Kidney (tissue), 14 donors: Measurements from ENCODE around the gene FAM168B. TPM values are rescaled to one million over a fixed set of nuclear protein-coding genes. Genes with fewer than 3 reads are reported as not detected.

Source experiments
- DNase-seq, 5 donors: peaks; one replicate each; pipeline ENCODE4 v3.0.0-alpha.2; 2013 to 2020
- FAIRE-seq: peaks from 2 replicates; lab custom pipeline; 2012; peaks lifted over from hg19 to GRCh38; lab: Jason Lieb, UNC
- H3K27ac ChIP-seq, 2 donors: one replicate each; pipeline ENCODE4 v1.7.0; 2013; ENCODE audit warnings: low read depth in 2 of 2, low read length in 2 of 2, inconsistent platforms in 1 of 2
- H3K27me3 ChIP-seq: one replicate; pipeline ENCODE4 v1.7.1; 2013; ENCODE audit warnings: low read length, inconsistent platforms; ENCODE audit not compliant: control insufficient read depth, insufficient read depth
- H3K36me3 ChIP-seq, 3 donors: one replicate each; pipeline versions ENCODE4 v1.7.0 to v1.7.1; 2013; ENCODE audit warnings: low read length in 3 of 3, control low read depth in 1 of 3, inconsistent platforms in 1 of 3; ENCODE audit not compliant: insufficient read depth in 3 of 3, control insufficient read depth in 2 of 3
- H3K4me1 ChIP-seq, 3 donors: one replicate each; pipeline versions ENCODE4 v1.7.0 to v1.7.1; 2013; ENCODE audit warnings: low read length in 3 of 3, inconsistent platforms in 1 of 3, low read depth in 1 of 3; ENCODE audit not compliant: control insufficient read depth in 2 of 3, insufficient read depth in 2 of 3
- H3K4me3 ChIP-seq, 3 donors: one replicate each; pipeline versions ENCODE4 v1.7.0 to v1.8.1; 2013; ENCODE audit warnings: low read length in 3 of 3, control low read depth in 1 of 3, inconsistent platforms in 1 of 3
- H3K9ac ChIP-seq, 3 donors: one replicate each; pipeline versions ENCODE4 v1.7.0 to v1.7.1; 2013; ENCODE audit warnings: low read length in 3 of 3, control low read depth in 1 of 3, inconsistent platforms in 1 of 3
- H3K9me3 ChIP-seq, 3 donors: one replicate each; pipeline versions ENCODE4 v1.7.0 to v1.7.1; 2013; ENCODE audit warnings: low read length in 3 of 3, control low read depth in 1 of 3, inconsistent platforms in 1 of 3; ENCODE audit not compliant: control insufficient read depth in 2 of 3, insufficient read depth in 1 of 3
- CTCF ChIP-seq: IDR thresholded peaks from 3 replicates; pipeline ENCODE4 v1.5.1; 2012; ENCODE audit warnings: mild to moderate bottlenecking, moderate library complexity, borderline replicate concordance; ENCODE audit not compliant: insufficient read depth; ENCODE audit errors: extremely low read depth
- intact Hi-C: fragments of 100-400 bp; cut with DNase I; formaldehyde crosslinking; loops from one replicate; pipeline ENCODE4 v1.11.1; 2022
- polyA plus RNA-seq: library from polyadenylated mRNA; stranded (reverse); fragments of 350-450 nt; fragmentation: Illumina TruSeq; extraction: RNeasy Lipid Tissue Mini Kit (QIAGEN cat#74804); gene quantifications from one replicate; pipeline ENCODE4 v1.2.3, GENCODE V29; 2014; ENCODE audit warnings: low read depth, low replicate concordance; ENCODE audit not compliant: insufficient read depth
- total RNA-seq: library from RNA; stranded (reverse); fragmentation: NEBNext Ultra II Directional; extraction: Animal tissue kit (Norgen Biotek cat#: 25700); gene quantifications from one replicate; pipeline ENCODE4 v1.2.1, GENCODE V29; 2021
- donor health status: control.
- donor health status: control.
- donor health status: control.
- donor health status: control.
- donor health status: control.
- donor health status: DM: yes; HTN: yes; CAD: no.
- donor health status: Normal renal cell carcinoma (clear cell type).

The FAM168B gene
- total and polyA plus RNA-seq, 2 donors from 2014 or later = 34.1 to 89.9 TPM

- Histone ChIP-seq H3K4me1 (no peaks in the 10 kb centered on the region), H3K36me3 (peaks cover 6 to 46% (median 23%) of the 10 kb centered on the region in 3 donors), H3K4me3 (no peak overlapping the region), H3K27ac (no peak overlapping the region), H3K9ac (no peak overlapping the region), H3K27me3 (no peaks in the 10 kb centered on the region), H3K9me3 (no peaks in the 10 kb centered on the region)
- TF ChIP-seq CTCF = no peak
- DNase-seq = no peak
- intact Hi-C loops = no loop called here
- no peak for FAIRE-seq
These were observed 45.2 kb downstream of the FAM168B start for GRCh38 chr2:131047920-131048560.

DNA sequence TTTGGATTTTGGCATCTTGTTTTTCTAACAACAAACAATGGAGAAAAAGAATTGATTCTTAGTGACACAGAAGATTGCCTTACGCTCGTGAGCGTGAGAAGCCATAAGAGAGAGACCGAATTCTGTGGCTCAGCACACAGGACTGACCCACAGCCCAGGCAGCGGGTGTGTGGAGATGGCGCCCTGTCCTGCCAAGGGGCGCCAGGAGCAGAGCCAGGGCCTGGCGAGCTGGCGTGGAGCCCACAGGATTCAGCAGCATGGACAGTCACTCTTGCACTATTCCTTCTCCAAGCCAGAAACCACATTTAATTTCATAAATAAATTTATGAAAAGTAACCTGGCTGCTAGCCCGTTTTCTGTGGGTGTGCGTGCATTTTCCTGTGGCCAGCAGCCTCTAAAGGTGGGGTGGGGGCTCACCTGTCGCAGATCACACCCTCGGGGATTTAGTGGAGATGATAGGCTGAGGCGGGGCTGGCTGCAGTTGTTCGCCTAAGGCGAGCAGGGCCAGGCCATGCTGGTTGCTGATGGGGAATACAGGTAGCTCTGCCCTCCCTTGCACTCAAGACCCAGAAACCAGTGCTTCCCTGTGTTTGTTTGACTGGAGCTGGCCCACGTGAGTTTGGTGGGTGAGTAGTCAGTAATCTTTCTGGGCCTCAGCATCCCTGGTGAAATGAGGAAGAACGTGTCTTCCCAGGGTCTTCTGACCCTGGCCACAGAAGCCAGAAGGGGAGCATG, 46.2 kb downstream of the FAM168B start:
- intact Hi-C loops = no loop called here
- Histone ChIP-seq H3K36me3 (peaks cover 4 to 38% (median 23%) of the 10 kb centered on the region in 3 donors), H3K9ac (no peak overlapping the region), H3K27ac (no peak overlapping the region), H3K27me3 (no peaks in the 10 kb centered on the region), H3K4me3 (no peak overlapping the region), H3K9me3 (no peaks in the 10 kb centered on the region), H3K4me1 (no peaks in the 10 kb centered on the region)
- DNase-seq (peak in 1 of 5 donors; percentile 49), FAIRE-seq (no peak)
- TF ChIP-seq CTCF = no peak

DNA sequence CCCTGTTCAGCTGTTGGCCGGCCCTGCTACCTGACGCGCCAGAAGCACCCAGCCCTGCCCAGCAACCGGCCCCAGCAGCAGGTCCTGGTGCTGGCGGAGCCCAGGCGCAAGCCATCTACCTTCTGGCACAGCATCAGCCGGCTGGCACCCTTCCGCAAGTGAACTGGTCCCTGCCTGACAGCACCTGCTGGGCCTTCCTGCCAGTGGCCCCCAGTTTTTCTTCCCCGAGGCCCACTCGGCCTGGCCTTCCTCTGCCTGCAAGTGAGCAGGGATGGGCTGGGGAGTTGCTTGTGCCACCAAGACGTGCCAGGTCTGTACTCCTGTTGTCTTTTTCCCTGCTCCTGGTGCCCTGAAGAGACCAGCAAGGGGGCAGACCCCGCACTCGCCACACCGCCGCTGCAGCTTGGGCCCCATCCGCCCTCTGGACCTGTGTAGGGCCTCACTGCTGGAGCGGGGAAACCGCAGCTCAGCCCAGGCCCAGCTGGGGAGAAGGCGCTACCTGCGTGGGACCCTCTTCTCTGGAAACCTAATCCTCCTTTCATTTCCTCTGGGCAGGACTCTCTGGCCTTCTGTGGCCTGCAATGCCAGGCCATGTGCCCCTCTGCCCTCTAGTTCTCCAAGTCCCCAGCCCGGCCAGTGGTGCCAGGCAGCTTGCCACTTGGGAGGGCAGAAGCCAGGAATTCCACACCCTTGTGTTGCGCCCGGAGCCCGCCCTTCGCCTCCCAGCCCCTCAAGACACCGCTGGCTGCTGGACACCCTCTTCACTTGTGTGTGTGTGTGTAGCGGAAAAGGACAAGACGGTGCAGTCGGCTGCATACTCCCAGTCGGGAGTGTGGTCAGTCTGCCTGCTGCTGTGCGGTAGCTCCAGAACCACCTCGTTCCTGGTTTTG, 47.0 kb downstream of the FAM168B start:
- H3K36me3 ChIP-seq = peaks cover 0 to 29% (median 15%) of the 10 kb centered on the region in 3 donors
- TF ChIP-seq CTCF = no peak
- H3K4me3 ChIP-seq = no peak overlapping the region
- intact Hi-C loops = no loop called here
- no peak overlapping the region for H3K9ac ChIP-seq
- H3K27ac ChIP-seq = no peak overlapping the region
- DNase-seq (peak in 1 of 5 donors; percentile 72), FAIRE-seq (no peak)
- no peaks in the 10 kb centered on the region for H3K4me1 ChIP-seq
- H3K9me3 ChIP-seq = no peaks in the 10 kb centered on the region
- no peaks in the 10 kb centered on the region for H3K27me3 ChIP-seq
